Right lobe of liver (tissue), 4 donors: ENCODE measurements around the gene FITM1.
A peak's percentile ranks its signal among the peaks of the same experiment; 100 is the strongest.

Source experiments
- CTCF ChIP-seq, 4 donors: fragments of 200-600 bp in 3 of 4; fragments of 450-650 bp in 1 of 4; IDR thresholded peaks; one replicate each; pipeline versions ENCODE4 v1.5.1 to v1.8.0; 2016 to 2022; ENCODE audit warnings: antibody characterized with exemption in 4 of 4, mild to moderate bottlenecking in 2 of 4
- POLR2A ChIP-seq: fragments of 450-650 bp; IDR thresholded peaks from one replicate; pipeline ENCODE4 v1.6.1; 2017; ENCODE audit warnings: antibody characterized with exemption, mild to moderate bottlenecking
- donor health status: DM: no; HTN: no; CAD: no.
- donor health status: DM: no; HTN: no; CAD: no.
- donor health status: DM: no; HTN: yes; CAD: no.

GRCh38 chr14:24160850-24161804, 30.7 kb downstream of the FITM1 start, which contains the start of gene IRF9:
- peak; percentile 92 to 99 (median 95) for TF ChIP-seq CTCF (IDR thresholded peaks at IDR 0.05)
- peak; percentile 56 for TF ChIP-seq POLR2A
